Measurements from ENCODE around the gene SLC35A4. TPM values are rescaled to one million over a fixed set of nuclear protein-coding genes. Genes with fewer than 3 reads are reported as not detected.
A peak's percentile ranks its signal among the peaks of the same experiment; 100 is the strongest.

SLC35A4 gene
- total and polyA plus RNA-seq, 11 donors = 39.2 to 118 (median 75.9) TPM

DNA sequence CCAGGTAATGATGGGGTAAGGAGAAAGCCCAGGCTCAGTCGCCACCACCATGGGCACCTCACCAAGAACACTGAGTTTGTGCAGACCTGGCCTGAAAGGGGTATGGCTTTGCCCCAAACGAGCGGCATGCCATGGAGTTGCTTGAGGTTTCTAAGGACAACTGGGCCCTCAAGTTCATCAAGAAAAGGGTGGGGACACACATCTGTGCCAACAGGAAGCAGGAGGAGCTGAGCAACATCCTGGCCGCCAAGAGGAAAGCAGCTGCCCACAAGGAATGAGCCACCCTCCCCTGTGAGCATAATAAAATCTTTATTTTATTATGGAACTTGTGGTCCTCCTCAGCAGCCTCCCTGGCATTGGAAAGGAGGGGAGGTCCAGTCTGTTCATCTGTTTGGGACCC lies 44.5 kb downstream of the SLC35A4 start:
- TF ChIP-seq POLR2A (IDR thresholded peaks at IDR 0.05) = no peak
- TF ChIP-seq, protein P1, sequence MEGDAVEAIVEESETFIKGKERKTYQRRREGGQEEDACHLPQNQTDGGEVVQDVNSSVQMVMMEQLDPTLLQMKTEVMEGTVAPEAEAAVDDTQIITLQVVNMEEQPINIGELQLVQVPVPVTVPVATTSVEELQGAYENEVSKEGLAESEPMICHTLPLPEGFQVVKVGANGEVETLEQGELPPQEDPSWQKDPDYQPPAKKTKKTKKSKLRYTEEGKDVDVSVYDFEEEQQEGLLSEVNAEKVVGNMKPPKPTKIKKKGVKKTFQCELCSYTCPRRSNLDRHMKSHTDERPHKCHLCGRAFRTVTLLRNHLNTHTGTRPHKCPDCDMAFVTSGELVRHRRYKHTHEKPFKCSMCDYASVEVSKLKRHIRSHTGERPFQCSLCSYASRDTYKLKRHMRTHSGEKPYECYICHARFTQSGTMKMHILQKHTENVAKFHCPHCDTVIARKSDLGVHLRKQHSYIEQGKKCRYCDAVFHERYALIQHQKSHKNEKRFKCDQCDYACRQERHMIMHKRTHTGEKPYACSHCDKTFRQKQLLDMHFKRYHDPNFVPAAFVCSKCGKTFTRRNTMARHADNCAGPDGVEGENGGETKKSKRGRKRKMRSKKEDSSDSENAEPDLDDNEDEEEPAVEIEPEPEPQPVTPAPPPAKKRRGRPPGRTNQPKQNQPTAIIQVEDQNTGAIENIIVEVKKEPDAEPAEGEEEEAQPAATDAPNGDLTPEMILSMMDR (IDR thresholded peaks at IDR 0.05) = no peak
- H3K27ac ChIP-seq = peak overlapping the region in 6 of 12 donors; percentile 24 to 92 (median 48)

DNA sequence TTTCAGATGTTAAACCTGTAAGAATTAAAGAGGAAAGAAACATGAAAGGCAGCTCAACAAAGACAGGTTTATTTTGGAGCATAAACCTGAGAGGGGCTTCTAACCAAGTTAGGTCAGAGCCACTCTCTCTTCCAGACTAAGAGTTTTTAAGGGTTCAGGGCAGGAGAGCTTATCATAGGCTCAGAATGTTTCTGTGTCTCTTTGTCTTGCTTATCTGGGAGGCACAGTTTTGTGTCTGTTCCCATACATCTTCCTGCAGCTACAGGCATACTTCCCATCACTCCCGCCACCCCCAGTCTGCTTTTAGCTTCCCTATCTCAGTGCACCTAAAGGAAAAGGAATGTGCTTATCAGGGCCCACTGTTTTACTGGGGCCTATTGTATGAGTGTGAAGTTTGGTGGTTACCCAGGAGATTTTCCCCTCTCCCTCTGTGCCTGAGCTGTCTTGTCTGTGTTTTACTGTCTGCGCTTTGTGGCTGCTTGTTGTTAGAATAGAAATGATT lies 46.4 kb downstream of the SLC35A4 start:
- no peak overlapping the region for H3K4me3 ChIP-seq
- WGBS, 4 donors = 44 to 74% (median 54%) methylated on average over 2 of the region's 2 CpGs
- no peaks in the 10 kb centered on the region for H3K27me3 ChIP-seq
- TF ChIP-seq POLR2A (IDR thresholded peaks at IDR 0.05) = no peak
- TF ChIP-seq, protein P1 (IDR thresholded peaks at IDR 0.05) = no peak
- H3K9me3 ChIP-seq = peaks cover 0 to 8% (median 0%) of the 10 kb centered on the region in 12 donors
- H3K4me1 ChIP-seq = peaks cover 0 to 58% (median 2%) of the 10 kb centered on the region in 12 donors
- DNase-seq (no peak), ATAC-seq (no peak)
- intact Hi-C loops (cut with DNase I) = no loop called here
- H3K36me3 ChIP-seq = no peaks in the 10 kb centered on the region
- H3K27ac ChIP-seq = peak overlapping the region in 8 of 12 donors; percentile 4 to 92 (median 16)

More for the DNA sequence above, 44.5 kb downstream of the SLC35A4 start:
- WGBS, 4 donors = 59 to 64% (median 62%) methylated on average over 4 of the region's 4 CpGs
- Histone ChIP-seq H3K4me3 (no peak overlapping the region), H3K4me1 (peaks cover 0 to 50% (median 2%) of the 10 kb centered on the region in 12 donors), H3K27me3 (no peaks in the 10 kb centered on the region), H3K9me3 (peaks cover 0 to 8% (median 0%) of the 10 kb centered on the region in 12 donors), H3K36me3 (no peaks in the 10 kb centered on the region)
- peak; percentile 32 to 80 (median 65) for ATAC-seq
- DNase-seq = peak; percentile 34 to 65 (median 54)
- intact Hi-C loops (cut with DNase I) = no loop called here

Small RNA genes lying within 50 kb of the gene (microRNA-seq; reads per million reads assigned to microRNA genes)
- 0 to 0.06 (median 0) reads per million in 4 donors for gene MIR6831

Other genes with a start within 250 kb of the SLC35A4 start
- 10 to 100 TPM; 23.6 to 60.1 (median 34.9) TPM for gene HBEGF, start 218.2 kb upstream of the SLC35A4 start, total RNA-seq
- gene HBEGF, start 218.2 kb upstream of the SLC35A4 start, polyA plus RNA-seq = 10 to 100 TPM; 18.2 to 50.7 TPM
- gene SLC4A9, start 204.6 kb upstream of the SLC35A4 start, total RNA-seq = under 1 TPM in 4 of 9 donors, not detected in 5; 0.08 to 0.20 (median 0.15) TPM
- under 1 TPM in 1 of 2 donors, not detected in 1; 0.08 TPM for gene SLC4A9, start 204.6 kb upstream of the SLC35A4 start, polyA plus RNA-seq
- gene ANKHD1, start 163.0 kb upstream of the SLC35A4 start, total RNA-seq = 10 to 100 TPM; 49.5 to 78.8 (median 63.6) TPM
- 10 to 100 TPM; 41.4 to 48.3 TPM for gene ANKHD1, start 163.0 kb upstream of the SLC35A4 start, polyA plus RNA-seq
- 10 to 100 TPM in 6 of 9 donors, 1 to 10 TPM in 3; 4.7 to 34.9 (median 14.6) TPM for gene EIF4EBP3, start 17.2 kb upstream of the SLC35A4 start, total RNA-seq
- 10 to 100 TPM in 1 of 2 donors, 1 to 10 TPM in 1; 8.5 to 33.3 TPM for gene EIF4EBP3, start 17.2 kb upstream of the SLC35A4 start, polyA plus RNA-seq
- gene SRA1, start 7.4 kb upstream of the SLC35A4 start, total RNA-seq = 10 to 100 TPM; 22.4 to 38.1 (median 28.1) TPM
- 10 to 100 TPM; 32.1 to 36.5 TPM for gene SRA1, start 7.4 kb upstream of the SLC35A4 start, polyA plus RNA-seq
- 10 to 100 TPM in 5 of 9 donors, 1 to 10 TPM in 4; 3.6 to 23.1 (median 11.4) TPM for gene APBB3, start 230 bp upstream of the SLC35A4 start, total RNA-seq
- gene APBB3, start 230 bp upstream of the SLC35A4 start, polyA plus RNA-seq = 10 to 100 TPM in 1 of 2 donors, 1 to 10 TPM in 1; 4.9 to 14.7 TPM
- 100 to 1,000 TPM in 2 of 9 donors, 10 to 100 TPM in 7; 16.6 to 220 (median 26.7) TPM for gene CD14, start 68.3 kb downstream of the SLC35A4 start, total RNA-seq
- gene CD14, start 68.3 kb downstream of the SLC35A4 start, polyA plus RNA-seq = 10 to 100 TPM in 1 of 2 donors, 1 to 10 TPM in 1; 9.9 to 20.3 TPM
- gene TMCO6, start 74.6 kb downstream of the SLC35A4 start, total RNA-seq = 10 to 100 TPM in 1 of 9 donors, 1 to 10 TPM in 8; 2.2 to 11.7 (median 3.3) TPM
- gene TMCO6, start 74.6 kb downstream of the SLC35A4 start, polyA plus RNA-seq = 1 to 10 TPM; 3.9 to 8.7 TPM
- gene NDUFA2, start 82.8 kb downstream of the SLC35A4 start, total RNA-seq = 100 to 1,000 TPM in 8 of 9 donors, 10 to 100 TPM in 1; 84.0 to 156 (median 115) TPM
- 100 to 1,000 TPM; 205 to 550 TPM for gene NDUFA2, start 82.8 kb downstream of the SLC35A4 start, polyA plus RNA-seq
- 100 to 1,000 TPM in 2 of 9 donors, 10 to 100 TPM in 7; 60.9 to 147 (median 79.0) TPM for gene IK, start 83.0 kb downstream of the SLC35A4 start, total RNA-seq
- 10 to 100 TPM; 54.4 to 97.6 TPM for gene IK, start 83.0 kb downstream of the SLC35A4 start, polyA plus RNA-seq
- gene WDR55, start 100.1 kb downstream of the SLC35A4 start, total RNA-seq = 10 to 100 TPM in 8 of 9 donors, 1 to 10 TPM in 1; 9.6 to 17.5 (median 12.2) TPM
- gene WDR55, start 100.1 kb downstream of the SLC35A4 start, polyA plus RNA-seq = 10 to 100 TPM; 11.0 to 19.3 TPM
- under 1 TPM in 7 of 9 donors, not detected in 2; 0.16 to 0.75 (median 0.51) TPM for gene DND1, start 108.7 kb downstream of the SLC35A4 start, total RNA-seq
- under 1 TPM; 0.53 to 0.95 TPM for gene DND1, start 108.7 kb downstream of the SLC35A4 start, polyA plus RNA-seq
- 10 to 100 TPM; 31.3 to 43.9 (median 36.0) TPM for gene HARS1, start 126.5 kb downstream of the SLC35A4 start, total RNA-seq
- 10 to 100 TPM; 45.3 to 58.6 TPM for gene HARS1, start 126.5 kb downstream of the SLC35A4 start, polyA plus RNA-seq
- gene HARS2, start 126.6 kb downstream of the SLC35A4 start, total RNA-seq = 10 to 100 TPM; 20.0 to 31.7 (median 24.6) TPM
- gene HARS2, start 126.6 kb downstream of the SLC35A4 start, polyA plus RNA-seq = 10 to 100 TPM; 17.4 to 31.3 TPM
- 10 to 100 TPM; 25.0 to 39.5 (median 33.9) TPM for gene ZMAT2, start 135.6 kb downstream of the SLC35A4 start, total RNA-seq
- 10 to 100 TPM; 56.0 to 72.9 TPM for gene ZMAT2, start 135.6 kb downstream of the SLC35A4 start, polyA plus RNA-seq
- under 1 TPM in 1 of 9 donors, not detected in 8; 0.08 TPM for gene PCDHA1, start 221.3 kb downstream of the SLC35A4 start, total RNA-seq
- not detected for gene PCDHA1, start 221.3 kb downstream of the SLC35A4 start, polyA plus RNA-seq
- under 1 TPM in 1 of 9 donors, not detected in 8; 0.07 TPM for gene PCDHA2, start 230.0 kb downstream of the SLC35A4 start, total RNA-seq
- under 1 TPM in 1 of 2 donors, not detected in 1; 0.01 TPM for gene PCDHA2, start 230.0 kb downstream of the SLC35A4 start, polyA plus RNA-seq
- under 1 TPM in 8 of 9 donors, not detected in 1; 0.07 to 0.39 (median 0.22) TPM for gene PCDHA3, start 236.2 kb downstream of the SLC35A4 start, total RNA-seq
- gene PCDHA3, start 236.2 kb downstream of the SLC35A4 start, polyA plus RNA-seq = under 1 TPM in 1 of 2 donors, not detected in 1; 0.01 TPM
- gene PCDHA4, start 242.2 kb downstream of the SLC35A4 start, total RNA-seq = under 1 TPM in 6 of 9 donors, not detected in 3; 0.02 to 0.21 (median 0.13) TPM
- gene PCDHA4, start 242.2 kb downstream of the SLC35A4 start, polyA plus RNA-seq = under 1 TPM in 1 of 2 donors, not detected in 1; 0.03 TPM

All from heart left ventricle (tissue), 16 donors.